Measurements from ENCODE around the gene ZCCHC14.

ZCCHC14 gene

GRCh38 chr16:87535855-87536794, 43.3 kb upstream of the ZCCHC14 start:
- Histone ChIP-seq H3K4me2 (ENCODE audit: low read depth, low read length, poor library complexity, severe bottlenecking) (no peak overlapping the region), H3K4me3 (ENCODE audit: insufficient read depth, low read length, poor library complexity, severe bottlenecking) (no peak overlapping the region), H3K27me3 (ENCODE audit: low read length) (no peaks in the 10 kb centered on the region), H2AFZ (ENCODE audit: low read depth, low read length, severe bottlenecking) (no peak overlapping the region), H4K20me1 (ENCODE audit: low read depth, low read length) (no peaks in the 10 kb centered on the region), H3K79me2 (ENCODE audit: insufficient read depth, low read length) (no peaks in the 10 kb centered on the region), H3K9ac (ENCODE audit: low read length) (no peak overlapping the region), H3F3A (ENCODE audit: insufficient read depth) (no peaks in the 10 kb centered on the region), H3K27ac (ENCODE audit: low read depth, low read length) (no peak overlapping the region), H3K9me3 (ENCODE audit: insufficient read depth, low read length) (0 out of 2 replicates have a peak, but pooled peaks cover 3% of the 10 kb centered on the region), H3K36me3 (ENCODE audit: low read length) (no peaks in the 10 kb centered on the region), H3K9me2 (replicated peaks; ENCODE audit: insufficient read depth, low read length) (no peaks in the 10 kb centered on the region)
- no peak for TF ChIP-seq EZH2phosphoT487 (conservative IDR thresholded peaks at IDR 0.05; ENCODE audit: low read length)
- no peak for TF ChIP-seq CTCF (IDR thresholded peaks at IDR 0.05; ENCODE audit: insufficient read depth, low read length, poor library complexity, severe bottlenecking)

- no peak overlapping the region for H2AFZ ChIP-seq (ENCODE audit: low read depth, low read length, severe bottlenecking)
- no peaks in the 10 kb centered on the region for H3K27me3 ChIP-seq (ENCODE audit: low read length)
- no peak for TF ChIP-seq EZH2phosphoT487 (conservative IDR thresholded peaks at IDR 0.05; ENCODE audit: low read length)
- TF ChIP-seq CTCF (IDR thresholded peaks at IDR 0.05; ENCODE audit: insufficient read depth, low read length, poor library complexity, severe bottlenecking) = no peak
- H3K9me3 ChIP-seq (ENCODE audit: insufficient read depth, low read length) = 0 out of 2 replicates have a peak, but pooled peaks cover 3% of the 10 kb centered on the region
- H3K36me3 ChIP-seq (ENCODE audit: low read length) = no peaks in the 10 kb centered on the region
- H3K79me2 ChIP-seq (ENCODE audit: insufficient read depth, low read length) = no peaks in the 10 kb centered on the region
- no peak overlapping the region for H3K4me2 ChIP-seq (ENCODE audit: low read depth, low read length, poor library complexity, severe bottlenecking)
- H3K27ac ChIP-seq (ENCODE audit: low read depth, low read length) = no peak overlapping the region
- no peaks in the 10 kb centered on the region for H4K20me1 ChIP-seq (ENCODE audit: low read depth, low read length)
- no peaks in the 10 kb centered on the region for H3F3A ChIP-seq (ENCODE audit: insufficient read depth)
- no peak overlapping the region for H3K9ac ChIP-seq (ENCODE audit: low read length)
- H3K4me3 ChIP-seq (ENCODE audit: insufficient read depth, low read length, poor library complexity, severe bottlenecking) = no peak overlapping the region
- H3K9me2 ChIP-seq (replicated peaks; ENCODE audit: insufficient read depth, low read length) = no peaks in the 10 kb centered on the region
Measured at GRCh38 chr16:87535457-87535854, 42.6 kb upstream of the ZCCHC14 start.

GRCh38 chr16:87534751-87535150, 41.9 kb upstream of the ZCCHC14 start:
- Histone ChIP-seq H3F3A (ENCODE audit: insufficient read depth) (no peaks in the 10 kb centered on the region), H3K79me2 (ENCODE audit: insufficient read depth, low read length) (no peaks in the 10 kb centered on the region), H3K4me2 (ENCODE audit: low read depth, low read length, poor library complexity, severe bottlenecking) (no peak overlapping the region), H3K27me3 (ENCODE audit: low read length) (no peaks in the 10 kb centered on the region), H3K9ac (ENCODE audit: low read length) (no peak overlapping the region), H3K9me2 (replicated peaks; ENCODE audit: insufficient read depth, low read length) (no peaks in the 10 kb centered on the region), H2AFZ (ENCODE audit: low read depth, low read length, severe bottlenecking) (no peak overlapping the region), H3K9me3 (ENCODE audit: insufficient read depth, low read length) (0 out of 2 replicates have a peak, but pooled peaks cover 3% of the 10 kb centered on the region), H3K4me3 (ENCODE audit: insufficient read depth, low read length, poor library complexity, severe bottlenecking) (no peak overlapping the region), H3K27ac (ENCODE audit: low read depth, low read length) (no peak overlapping the region), H4K20me1 (ENCODE audit: low read depth, low read length) (no peaks in the 10 kb centered on the region), H3K36me3 (ENCODE audit: low read length) (no peaks in the 10 kb centered on the region)
- TF ChIP-seq CTCF (IDR thresholded peaks at IDR 0.05; ENCODE audit: insufficient read depth, low read length, poor library complexity, severe bottlenecking) (no peak), EZH2phosphoT487 (conservative IDR thresholded peaks at IDR 0.05; ENCODE audit: low read length) (no peak)
